ENCODE measurements around the gene GNB1L.

Gene GNB1L

GRCh38 chr22:19772673-19773469 is 81.8 kb downstream of the GNB1L start:
- no peak for DNase-seq

- no peak for DNase-seq
Observed at GRCh38 chr22:19772422-19772672, 82.3 kb downstream of the GNB1L start.

DNA sequence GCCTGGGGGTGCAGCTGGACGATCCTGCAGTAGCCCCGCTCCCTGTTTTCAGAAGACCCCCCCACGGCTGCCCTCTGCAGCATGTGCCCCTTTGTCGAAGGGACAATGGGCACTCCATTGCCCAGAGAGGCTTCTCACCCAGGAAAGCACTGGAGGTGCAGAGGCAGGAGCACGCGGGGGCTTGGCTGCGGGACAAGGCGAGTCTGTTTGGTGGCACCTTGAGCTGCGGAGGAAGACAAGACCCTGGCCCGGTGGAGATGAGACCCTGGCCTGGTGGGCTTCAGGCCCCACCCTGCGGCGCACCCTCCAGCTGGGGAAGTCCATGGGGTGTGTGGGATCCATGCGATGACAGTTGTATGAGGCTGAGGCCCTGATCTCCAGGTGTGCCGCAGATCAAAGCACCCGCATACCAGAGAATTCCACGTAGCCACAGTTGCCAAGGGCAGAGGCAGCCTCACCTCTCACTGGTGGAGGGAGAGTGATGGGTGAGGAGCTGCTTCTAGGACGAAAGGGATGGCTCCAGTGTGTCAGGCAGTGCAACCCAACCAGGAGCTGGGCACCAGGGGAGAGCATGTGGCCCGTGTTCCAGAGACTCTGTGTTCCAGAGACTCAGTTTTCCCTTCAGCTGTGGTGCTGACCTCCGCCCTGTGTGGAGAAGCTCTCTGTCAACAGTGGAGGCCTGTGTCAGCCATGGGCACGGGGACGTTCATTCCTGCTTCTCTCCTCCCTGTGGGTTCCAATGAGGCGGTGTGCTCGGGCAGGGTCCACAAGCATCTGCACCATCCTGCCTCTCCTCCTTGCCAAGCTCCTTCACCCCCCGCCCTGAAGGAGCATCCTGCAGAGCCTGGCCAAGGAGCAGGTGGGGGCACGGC is 84.1 kb downstream of the GNB1L start:
- no peak for DNase-seq

DNA sequence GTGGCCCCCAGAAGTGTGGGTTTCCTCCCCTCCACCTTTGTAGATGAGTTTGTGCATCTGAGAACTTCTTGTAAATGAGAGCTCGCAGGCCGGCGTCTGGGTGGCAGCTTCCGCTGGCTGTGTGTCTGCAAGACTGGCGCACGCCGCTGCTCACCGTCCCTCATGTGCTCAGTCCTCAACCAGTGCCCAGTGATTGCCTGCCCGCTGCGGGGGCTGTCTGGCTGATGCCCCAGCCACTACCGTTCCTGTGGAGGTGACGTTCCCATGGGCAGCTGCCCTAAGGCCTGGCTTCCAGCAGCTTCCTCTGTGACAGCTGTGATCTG is 85.3 kb downstream of the GNB1L start:
- no peak for DNase-seq

- no peak for DNase-seq
Observed at GRCh38 chr22:19767427-19768341, 87.0 kb downstream of the GNB1L start.

GRCh38 chr22:19766511-19767426 is 87.9 kb downstream of the GNB1L start:
- no peak for DNase-seq

DNA sequence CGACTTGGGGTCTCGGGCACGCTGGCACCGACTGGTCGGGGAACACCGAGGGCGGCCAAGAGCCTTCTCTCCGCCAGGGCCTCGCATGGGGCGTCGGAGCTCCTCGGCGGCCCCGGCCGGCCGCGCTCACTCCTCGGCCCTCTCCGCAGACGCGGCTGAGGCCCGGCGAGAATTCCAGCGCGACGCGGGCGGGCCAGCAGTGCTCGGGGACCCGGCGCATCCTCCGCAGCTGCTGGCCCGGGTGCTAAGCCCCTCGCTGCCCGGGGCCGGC is 88.5 kb downstream of the GNB1L start:
- DNase-seq = no peak

DNA sequence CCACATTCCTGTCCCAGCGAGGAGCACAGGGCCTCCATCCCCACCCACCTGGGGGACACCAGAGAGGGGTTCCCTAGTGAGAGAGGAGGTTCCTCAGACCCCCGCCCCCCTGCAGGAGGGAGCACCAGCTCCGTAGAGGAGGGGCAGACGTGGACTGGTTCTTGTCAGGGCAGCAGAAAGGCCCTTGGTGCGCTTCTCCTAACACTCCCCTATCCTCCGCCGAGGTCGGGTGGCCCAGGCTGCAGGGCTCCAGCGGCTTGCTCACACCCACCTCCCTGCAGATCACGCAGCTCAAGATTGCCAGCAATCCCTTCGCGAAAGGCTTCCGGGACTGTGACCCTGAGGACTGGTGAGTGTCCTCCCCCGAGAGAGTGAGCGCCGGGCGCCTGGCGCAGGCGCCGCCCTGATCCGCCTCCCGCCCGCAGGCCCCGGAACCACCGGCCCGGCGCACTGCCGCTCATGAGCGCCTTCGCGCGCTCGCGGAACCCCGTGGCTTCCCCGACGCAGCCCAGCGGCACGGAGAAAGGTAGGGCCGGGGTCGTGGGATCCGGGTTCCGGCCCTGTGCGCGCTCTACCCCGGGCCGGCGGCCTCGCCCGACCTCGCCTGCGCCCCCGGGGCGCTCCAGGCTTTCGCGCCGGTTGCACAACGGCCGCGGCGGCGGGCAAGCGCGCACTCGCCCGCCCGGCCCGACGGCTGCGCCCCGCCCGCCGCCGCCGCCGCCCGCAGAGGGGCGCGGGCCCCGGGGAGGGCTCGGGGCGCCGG is 89.0 kb downstream of the GNB1L start:
- DNase-seq = no peak

DNA sequence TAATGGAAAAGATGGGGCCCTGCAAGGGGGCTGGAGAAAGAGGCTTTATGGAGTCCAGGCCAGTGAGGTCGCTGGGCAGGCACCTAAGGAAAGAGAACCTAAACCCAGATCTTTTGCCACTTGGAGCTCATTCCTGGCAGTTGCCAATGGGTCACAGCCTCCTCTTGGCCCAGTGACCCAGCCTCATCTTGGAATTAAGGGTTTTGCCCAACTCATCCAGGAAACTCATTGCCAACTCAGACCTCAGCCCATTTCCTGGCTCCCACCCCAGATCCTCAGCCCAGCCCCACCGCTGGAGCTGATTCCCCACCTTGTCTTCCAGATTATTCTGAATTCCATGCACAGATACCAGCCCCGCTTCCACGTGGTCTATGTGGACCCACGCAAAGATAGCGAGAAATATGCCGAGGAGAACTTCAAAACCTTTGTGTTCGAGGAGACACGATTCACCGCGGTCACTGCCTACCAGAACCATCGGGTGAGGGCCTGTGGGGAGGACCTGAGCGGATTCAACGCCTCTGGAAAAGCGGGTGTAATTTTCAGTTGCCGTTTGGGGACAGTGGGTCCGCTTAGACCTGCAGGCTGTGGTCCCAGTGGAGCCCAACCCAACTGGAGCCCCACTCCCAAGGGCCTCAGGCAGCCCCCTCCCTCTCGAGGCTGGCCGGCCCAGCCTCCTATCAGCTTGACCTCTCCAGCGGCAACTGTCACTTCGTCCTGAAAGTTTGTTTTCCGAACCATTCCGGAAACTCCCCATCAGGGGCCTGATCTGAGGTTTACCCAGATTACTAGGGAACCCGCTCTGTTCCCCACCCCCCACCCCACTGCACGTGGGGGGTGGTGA is 89.8 kb downstream of the GNB1L start:
- no peak for DNase-seq

GRCh38 chr22:19764299-19764593 is 90.4 kb downstream of the GNB1L start:
- no peak for DNase-seq

GRCh38 chr22:19763458-19764298 is 91.0 kb downstream of the GNB1L start:
- DNase-seq = no peak

DNA sequence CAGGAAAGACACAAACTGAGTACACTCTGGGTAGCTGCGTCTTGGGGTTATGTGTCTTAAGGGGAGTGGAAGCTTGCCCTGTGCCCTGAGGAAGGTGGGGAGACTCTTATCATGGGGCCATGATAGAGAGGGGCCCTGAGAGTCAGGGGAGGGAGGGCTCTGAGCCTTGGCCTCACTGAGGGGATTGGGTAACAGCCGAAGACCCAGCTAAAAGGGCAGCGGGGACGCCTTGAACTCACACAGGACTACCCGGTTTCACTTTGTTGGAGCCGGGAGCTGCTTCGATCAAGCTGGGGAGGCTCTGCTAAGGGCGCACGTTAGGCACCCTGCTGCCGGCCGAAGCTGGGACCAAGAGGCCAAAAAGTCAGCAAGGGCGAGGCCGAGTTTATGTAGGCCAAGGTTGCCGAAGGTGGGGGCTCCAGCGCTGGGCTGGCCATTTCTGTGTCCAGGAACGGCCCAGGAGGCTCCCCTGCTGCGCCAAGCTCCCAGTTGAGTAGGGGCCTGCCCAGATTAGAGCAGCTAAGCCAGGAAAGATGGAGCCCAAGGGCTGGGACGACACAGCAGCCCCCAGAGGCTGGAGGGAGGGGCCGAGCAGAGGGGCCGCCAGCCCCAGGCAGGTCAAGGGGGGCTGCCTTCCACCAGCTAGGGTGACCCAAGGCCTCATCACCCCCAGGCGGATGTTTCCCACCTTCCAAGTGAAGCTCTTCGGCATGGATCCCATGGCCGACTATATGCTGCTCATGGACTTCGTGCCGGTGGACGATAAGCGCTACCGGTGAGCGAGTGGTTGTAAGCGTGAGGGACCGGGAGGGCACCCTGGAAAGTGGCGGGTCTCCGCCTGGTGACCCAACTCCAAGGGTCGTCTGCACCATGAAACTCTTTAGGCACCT is 91.9 kb downstream of the GNB1L start:
- no peak for DNase-seq

DNA sequence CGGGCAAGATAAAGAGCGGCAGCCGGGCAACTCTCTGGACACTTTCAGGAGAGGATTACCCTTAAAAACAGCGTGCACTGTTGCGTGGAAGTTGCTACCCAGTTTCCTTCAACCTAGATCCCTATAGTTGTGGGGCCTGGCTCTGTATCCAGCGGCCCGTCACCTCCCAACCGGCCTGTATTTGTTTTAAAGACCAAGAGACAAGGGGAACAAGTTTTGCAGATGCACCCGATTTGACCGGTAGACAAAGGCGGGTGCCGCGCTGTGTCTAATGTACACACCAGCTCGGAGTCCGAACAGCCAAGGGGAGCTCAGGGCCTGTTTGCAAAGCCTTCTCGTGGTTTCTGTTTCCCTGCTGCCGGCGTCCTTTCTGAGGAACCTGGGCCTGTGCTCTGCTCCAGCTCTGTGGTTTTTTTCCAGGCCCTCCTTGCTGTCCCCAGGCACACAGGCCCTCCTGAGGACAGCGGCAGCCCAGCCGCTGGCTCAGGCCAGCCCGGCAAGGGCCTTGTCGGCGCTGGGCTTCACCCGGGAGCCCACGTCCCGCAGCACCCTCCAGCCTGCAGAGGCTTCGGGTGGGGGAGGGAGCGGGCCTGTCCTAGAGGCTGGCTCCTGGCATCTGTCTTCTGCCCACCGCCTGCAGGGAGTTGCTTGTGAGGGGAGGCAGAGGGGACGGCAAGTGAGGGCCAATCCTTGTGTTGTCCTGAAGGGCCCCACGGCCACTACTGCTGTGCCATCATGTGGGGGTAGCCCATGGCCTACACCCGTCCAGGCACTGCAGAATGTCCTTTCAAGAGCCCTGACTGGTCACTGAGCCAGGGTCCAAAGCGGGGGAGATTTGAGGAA is 92.7 kb downstream of the GNB1L start:
- no peak for DNase-seq

- DNase-seq = no peak
Observed at GRCh38 chr22:19760951-19761724, 93.5 kb downstream of the GNB1L start.

- no peak for DNase-seq
Observed at GRCh38 chr22:19760058-19760950, 94.4 kb downstream of the GNB1L start, which contains the start of gene TBX1. Gene TBX1, plus strand, starts transcription at chr22:19760778. Its CDS starts 66 bp downstream, at chr22:19760844.

DNA sequence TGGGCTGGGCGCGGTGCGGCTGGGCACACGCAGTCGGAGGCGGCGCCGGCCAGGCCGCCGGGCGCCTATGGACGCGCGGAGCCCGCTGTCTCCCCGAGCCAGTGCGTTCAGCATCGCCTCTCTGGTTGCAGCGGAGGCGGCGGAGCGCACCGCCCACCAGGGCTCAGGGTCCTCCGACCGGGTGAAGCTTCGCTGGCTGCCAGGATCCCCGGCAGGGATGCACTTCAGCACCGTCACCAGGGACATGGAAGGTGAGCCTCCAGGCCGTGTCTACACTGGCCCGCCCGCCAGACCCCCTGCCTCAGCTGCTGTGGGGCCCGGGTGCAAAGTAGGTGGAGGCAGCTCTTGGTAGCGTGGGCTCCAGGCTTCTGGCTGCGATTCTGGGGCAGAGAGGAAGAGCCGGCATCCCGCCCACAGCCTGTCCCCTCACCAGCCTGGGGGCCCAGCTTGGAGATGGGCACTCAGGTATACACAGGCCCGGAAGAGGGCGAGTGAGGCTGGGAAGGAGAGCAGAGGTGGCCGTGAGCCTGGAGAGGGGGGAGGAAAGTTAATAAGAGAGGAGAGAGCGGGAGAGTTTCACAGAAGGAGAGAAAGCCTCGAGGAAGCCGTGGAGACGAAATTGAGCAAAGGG is 95.1 kb downstream of the GNB1L start:
- DNase-seq = no peak

Measured in DMS79 (cell line).